SK-N-SH (cell line): ENCODE results near the gene ZC3H12A. TPM values are rescaled to one million over a fixed set of nuclear protein-coding genes. Genes with fewer than 3 reads are reported as not detected.
A peak's percentile ranks its signal among the peaks of the same experiment; 100 is the strongest.

ENCODE experiments used
- CTCF ChIA-PET: fragments of 300-600, 350-600 bp; formaldehyde crosslinking; extraction: SDS; loops from one replicate; lab custom pipeline; 2021; lab: Yijun Ruan, JAX
- POLR2A ChIA-PET: fragments of 350-600 bp; sonication (Branson Sonifier 250); formaldehyde crosslinking; extraction: SDS; loops from one replicate; lab custom pipeline; 2020; ENCODE audit warnings: antibody characterized with exemption, inconsistent platforms; lab: Yijun Ruan, JAX
- DNase-seq: peaks from one replicate; pipeline ENCODE4 v3.0.0; 2012
- H2AFZ ChIP-seq: fragments of 200-600 bp; sonication (generic); 2 replicates; pipeline ENCODE4 v1.8.1; 2016; ENCODE audit warnings: antibody characterized with exemption, mild to moderate bottlenecking, low read depth
- H3F3A ChIP-seq: fragments of 200-600 bp; sonication (generic); replicated peaks from 2 replicates; pipeline ENCODE3; 2016; ENCODE audit warnings: antibody characterized with exemption, mild to moderate bottlenecking; ENCODE audit not compliant: insufficient read depth
- H3K27ac ChIP-seq, 2 experiments: fragments of 200-500 bp in 1 of 2; fragments of 200-600 bp in 1 of 2; sonication (Bioruptor generic) in 1 of 2; sonication (generic), shearing (Covaris generic) in 1 of 2; 2 replicates each; pipeline versions ENCODE4 v1.5.1 to v1.6.1; 2014 to 2016; ENCODE audit warnings: low read depth in 2 of 2, inconsistent platforms in 1 of 2, low read length in 1 of 2, mild to moderate bottlenecking in 1 of 2, mixed read lengths in 1 of 2
- H3K27me3 ChIP-seq: fragments of 200-600 bp; sonication (generic), shearing (Covaris generic); 2 replicates; pipeline ENCODE4 v1.6.1; 2016; ENCODE audit warnings: mixed run types; ENCODE audit not compliant: insufficient read depth
- H3K36me3 ChIP-seq, 2 experiments: fragments of 200-500 bp in 1 of 2; fragments of 200-600 bp in 1 of 2; sonication (Bioruptor generic) in 1 of 2; sonication (generic) in 1 of 2; replicated peaks in 1 of 2; 2 replicates each; pipeline versions ENCODE3 to v1.5.1; 2014 to 2016; ENCODE audit warnings: low read length in 1 of 2, mild to moderate bottlenecking in 1 of 2; ENCODE audit not compliant: insufficient read depth in 2 of 2, control insufficient read depth in 1 of 2
- H3K4me1 ChIP-seq, 2 experiments: fragments of 200-500 bp in 1 of 2; fragments of 200-600 bp in 1 of 2; sonication (Bioruptor generic) in 1 of 2; sonication (generic), shearing (Covaris generic) in 1 of 2; 2 replicates each; pipeline versions ENCODE4 v1.5.1 to v1.6.1; 2014 to 2016; ENCODE audit warnings: low read depth in 1 of 2, low read length in 1 of 2, mixed run types in 1 of 2; ENCODE audit not compliant: insufficient read depth in 2 of 2, control insufficient read depth in 1 of 2
- H3K4me2 ChIP-seq: fragments of 200-600 bp; sonication (generic), shearing (Covaris generic); 2 replicates; pipeline ENCODE4 v1.6.1; 2017; ENCODE audit warnings: mixed run types
- H3K4me3 ChIP-seq, 2 experiments: fragments of 200-500 bp in 1 of 2; fragments of 200-600 bp in 1 of 2; sonication (Bioruptor generic) in 1 of 2; sonication (generic), shearing (Covaris generic) in 1 of 2; 2 replicates each; pipeline versions ENCODE4 v1.5.1 to v1.8.1; 2014 to 2016; ENCODE audit warnings: low read depth in 2 of 2, inconsistent platforms in 1 of 2, low read length in 1 of 2, mild to moderate bottlenecking in 1 of 2, mixed read lengths in 1 of 2, moderate library complexity in 1 of 2
- H3K79me2 ChIP-seq: fragments of 200-600 bp; sonication (generic); 2 replicates; pipeline ENCODE4 v1.8.1; 2017; ENCODE audit warnings: mild to moderate bottlenecking; ENCODE audit not compliant: insufficient read depth
- H3K9ac ChIP-seq: fragments of 200-600 bp; sonication (generic); 2 replicates; pipeline ENCODE4 v1.6.1; 2017; ENCODE audit warnings: mixed run types
- H3K9me2 ChIP-seq: fragments of 200-600 bp; sonication (generic); 2 replicates; pipeline ENCODE4 v1.6.1; 2017; ENCODE audit warnings: mixed run types
- H3K9me3 ChIP-seq: fragments of 200-600 bp; sonication (generic); 2 replicates; pipeline ENCODE4 v1.6.1; 2017; ENCODE audit warnings: mixed run types, mild to moderate bottlenecking, moderate library complexity
- H4K20me1 ChIP-seq: fragments of 200-600 bp; sonication (generic); 2 replicates; pipeline ENCODE4 v1.6.1; 2017; ENCODE audit warnings: mild to moderate bottlenecking, mixed run types; ENCODE audit not compliant: insufficient read depth
- FOXM1 ChIP-seq: IDR thresholded peaks from 2 replicates; pipeline ENCODE4 v1.4.0; 2012; ENCODE audit warnings: low read depth, mild to moderate bottlenecking
- IRF3 ChIP-seq: fragments of 150-350 bp; IDR thresholded peaks from 2 replicates; pipeline ENCODE4 v1.6.1; 2016; ENCODE audit warnings: mild to moderate bottlenecking, low read depth, low read length
- NRF1 ChIP-seq: IDR thresholded peaks from 2 replicates; pipeline ENCODE4 v1.6.1; 2012; ENCODE audit warnings: low read depth, mild to moderate bottlenecking, low read length
- POLR2AphosphoS5 ChIP-seq: IDR thresholded peaks from 2 replicates; pipeline ENCODE4 v1.6.1; 2012; ENCODE audit warnings: low read depth, low read length
- RAD21 ChIP-seq: IDR thresholded peaks from 2 replicates; pipeline ENCODE4 v1.6.1; 2012; ENCODE audit warnings: mild to moderate bottlenecking, low read length
- RCOR1 ChIP-seq: fragments of 150-350 bp; IDR thresholded peaks from 2 replicates; pipeline ENCODE4 v1.6.1; 2017; ENCODE audit warnings: antibody characterized with exemption, low read length
- SIN3A ChIP-seq: IDR thresholded peaks from 2 replicates; pipeline ENCODE4 v1.6.1; 2012; ENCODE audit warnings: low read depth, mild to moderate bottlenecking, low read length, moderate library complexity, borderline replicate concordance
- TAF1 ChIP-seq: IDR thresholded peaks from 2 replicates; pipeline ENCODE4 v1.6.1; 2012; ENCODE audit warnings: low read depth, mild to moderate bottlenecking, low read length, moderate library complexity, borderline replicate concordance
- TCF12 ChIP-seq: IDR thresholded peaks from 2 replicates; pipeline ENCODE4 v1.4.0; 2012
- TEAD4 ChIP-seq: IDR thresholded peaks from 2 replicates; pipeline ENCODE4 v1.4.0; 2012; ENCODE audit warnings: mild to moderate bottlenecking, borderline replicate concordance; ENCODE audit not compliant: insufficient read depth
- USF1 ChIP-seq: IDR thresholded peaks from 2 replicates; pipeline ENCODE4 v1.4.0; 2012; ENCODE audit warnings: low read depth, borderline replicate concordance
- ZBTB33 ChIP-seq: IDR thresholded peaks from 2 replicates; pipeline ENCODE4 v1.4.0; 2012; ENCODE audit warnings: low read depth, borderline replicate concordance
- WGBS: methylation state at CpG from one replicate; pipeline ENCODE4 v1.1.6; 2017; ENCODE audit warnings: low lambda C conversion rate; 5-methylcytosine and 5-hydroxymethylcytosine counted together
- polyA plus RNA-seq, 3 experiments: library from polyadenylated mRNA; depleted of rRNA; stranded (reverse); fragments of >200 nt; gene quantifications; 2 replicates each; pipeline ENCODE4 v1.2.3, GENCODE V29; 2012
- TF ChIP-seq, protein P1 (sequence below): fragments of 200-600 bp; sonication (generic); IDR thresholded peaks from 2 replicates; pipeline ENCODE4 v1.6.1; 2017; ENCODE audit warnings: antibody characterized with exemption, mild to moderate bottlenecking, moderate library complexity
- TF ChIP-seq, protein P2 (sequence below): IDR thresholded peaks from 2 replicates; pipeline ENCODE4; 2012
- TF ChIP-seq, protein P3 (sequence below): IDR thresholded peaks from 2 replicates; pipeline ENCODE4 v1.6.1; 2012; ENCODE audit warnings: mild to moderate bottlenecking, low read depth, low read length, moderate library complexity

ZC3H12A gene
- polyA plus RNA-seq, 1 of the 3 experiments (the other 2 are of a cell fraction): 8.9 TPM

GRCh38 chr1:37480581-37481288, 6.4 kb downstream of the ZC3H12A start:
- H3K9ac ChIP-seq: no peak overlapping the region
- H3K36me3 ChIP-seq: peaks cover 12 to 55% of the 10 kb centered on the region in 2 experiments
- H3K27me3 ChIP-seq: no peaks in the 10 kb centered on the region
- H3K4me2 ChIP-seq: peak overlapping the region; percentile 96; the same call in 1 of the 2 replicates
- H3K4me1 ChIP-seq: peaks cover 43 to 48% of the 10 kb centered on the region in 2 experiments
- ChIA-PET CTCF (interaction anchor here (21.1 kb wide), 1 partner anchor 23 kb away, joined by 481 read pairs; no protein-coding TSS in a partner anchor), POLR2A (no interaction called here)
- H3K27ac ChIP-seq: no peak overlapping the region; a peak in 1 of 4 replicates
- no peak for DNase-seq
- H3F3A ChIP-seq: peaks cover 13% of the 10 kb centered on the region
- H2AFZ ChIP-seq: no peak overlapping the region
- no peaks in the 10 kb centered on the region for H4K20me1 ChIP-seq
- no peaks in the 10 kb centered on the region for H3K9me3 ChIP-seq
- H3K4me3 ChIP-seq: no peak overlapping the region
- 89% methylated on average over 7 of the region's 10 CpGs for WGBS
- H3K79me2 ChIP-seq: peaks cover 56% of the 10 kb centered on the region
- TF ChIP-seq RAD21 (no peak), NRF1 (no peak), TEAD4 (no peak), USF1 (no peak), SIN3A (no peak), TCF12 (no peak), IRF3 (no peak), POLR2AphosphoS5 (no peak), ZBTB33 (no peak), RCOR1 (no peak), TAF1 (no peak), FOXM1 (no peak)
- TF ChIP-seq, protein P1, sequence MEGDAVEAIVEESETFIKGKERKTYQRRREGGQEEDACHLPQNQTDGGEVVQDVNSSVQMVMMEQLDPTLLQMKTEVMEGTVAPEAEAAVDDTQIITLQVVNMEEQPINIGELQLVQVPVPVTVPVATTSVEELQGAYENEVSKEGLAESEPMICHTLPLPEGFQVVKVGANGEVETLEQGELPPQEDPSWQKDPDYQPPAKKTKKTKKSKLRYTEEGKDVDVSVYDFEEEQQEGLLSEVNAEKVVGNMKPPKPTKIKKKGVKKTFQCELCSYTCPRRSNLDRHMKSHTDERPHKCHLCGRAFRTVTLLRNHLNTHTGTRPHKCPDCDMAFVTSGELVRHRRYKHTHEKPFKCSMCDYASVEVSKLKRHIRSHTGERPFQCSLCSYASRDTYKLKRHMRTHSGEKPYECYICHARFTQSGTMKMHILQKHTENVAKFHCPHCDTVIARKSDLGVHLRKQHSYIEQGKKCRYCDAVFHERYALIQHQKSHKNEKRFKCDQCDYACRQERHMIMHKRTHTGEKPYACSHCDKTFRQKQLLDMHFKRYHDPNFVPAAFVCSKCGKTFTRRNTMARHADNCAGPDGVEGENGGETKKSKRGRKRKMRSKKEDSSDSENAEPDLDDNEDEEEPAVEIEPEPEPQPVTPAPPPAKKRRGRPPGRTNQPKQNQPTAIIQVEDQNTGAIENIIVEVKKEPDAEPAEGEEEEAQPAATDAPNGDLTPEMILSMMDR: no peak
- TF ChIP-seq, protein P2, sequence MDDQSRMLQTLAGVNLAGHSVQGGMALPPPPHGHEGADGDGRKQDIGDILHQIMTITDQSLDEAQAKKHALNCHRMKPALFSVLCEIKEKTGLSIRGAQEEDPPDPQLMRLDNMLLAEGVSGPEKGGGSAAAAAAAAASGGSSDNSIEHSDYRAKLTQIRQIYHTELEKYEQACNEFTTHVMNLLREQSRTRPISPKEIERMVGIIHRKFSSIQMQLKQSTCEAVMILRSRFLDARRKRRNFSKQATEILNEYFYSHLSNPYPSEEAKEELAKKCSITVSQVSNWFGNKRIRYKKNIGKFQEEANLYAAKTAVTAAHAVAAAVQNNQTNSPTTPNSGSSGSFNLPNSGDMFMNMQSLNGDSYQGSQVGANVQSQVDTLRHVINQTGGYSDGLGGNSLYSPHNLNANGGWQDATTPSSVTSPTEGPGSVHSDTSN: no peak
- TF ChIP-seq, protein P3, sequence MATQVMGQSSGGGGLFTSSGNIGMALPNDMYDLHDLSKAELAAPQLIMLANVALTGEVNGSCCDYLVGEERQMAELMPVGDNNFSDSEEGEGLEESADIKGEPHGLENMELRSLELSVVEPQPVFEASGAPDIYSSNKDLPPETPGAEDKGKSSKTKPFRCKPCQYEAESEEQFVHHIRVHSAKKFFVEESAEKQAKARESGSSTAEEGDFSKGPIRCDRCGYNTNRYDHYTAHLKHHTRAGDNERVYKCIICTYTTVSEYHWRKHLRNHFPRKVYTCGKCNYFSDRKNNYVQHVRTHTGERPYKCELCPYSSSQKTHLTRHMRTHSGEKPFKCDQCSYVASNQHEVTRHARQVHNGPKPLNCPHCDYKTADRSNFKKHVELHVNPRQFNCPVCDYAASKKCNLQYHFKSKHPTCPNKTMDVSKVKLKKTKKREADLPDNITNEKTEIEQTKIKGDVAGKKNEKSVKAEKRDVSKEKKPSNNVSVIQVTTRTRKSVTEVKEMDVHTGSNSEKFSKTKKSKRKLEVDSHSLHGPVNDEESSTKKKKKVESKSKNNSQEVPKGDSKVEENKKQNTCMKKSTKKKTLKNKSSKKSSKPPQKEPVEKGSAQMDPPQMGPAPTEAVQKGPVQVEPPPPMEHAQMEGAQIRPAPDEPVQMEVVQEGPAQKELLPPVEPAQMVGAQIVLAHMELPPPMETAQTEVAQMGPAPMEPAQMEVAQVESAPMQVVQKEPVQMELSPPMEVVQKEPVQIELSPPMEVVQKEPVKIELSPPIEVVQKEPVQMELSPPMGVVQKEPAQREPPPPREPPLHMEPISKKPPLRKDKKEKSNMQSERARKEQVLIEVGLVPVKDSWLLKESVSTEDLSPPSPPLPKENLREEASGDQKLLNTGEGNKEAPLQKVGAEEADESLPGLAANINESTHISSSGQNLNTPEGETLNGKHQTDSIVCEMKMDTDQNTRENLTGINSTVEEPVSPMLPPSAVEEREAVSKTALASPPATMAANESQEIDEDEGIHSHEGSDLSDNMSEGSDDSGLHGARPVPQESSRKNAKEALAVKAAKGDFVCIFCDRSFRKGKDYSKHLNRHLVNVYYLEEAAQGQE: no peak
- TF ChIP-seq, all 33 proteins: peak for 0
- H3K9me2 ChIP-seq: no peaks in the 10 kb centered on the region
